GM20000 (cell line): ENCODE results near the gene OR2AJ1.

Experiments
- DNase-seq: peaks from one replicate; pipeline ENCODE4 v3.0.0; 2012; ENCODE audit warnings: low spot score
- CTCF ChIP-seq: IDR thresholded peaks from 2 replicates; pipeline ENCODE4 v1.5.1; 2012; ENCODE audit warnings: mild to moderate bottlenecking, control low read depth; ENCODE audit errors: extremely low read depth, missing control alignments

OR2AJ1 gene

GRCh38 chr1:247905910-247906503 is 18.7 kb upstream of the OR2AJ1 start:
- TF ChIP-seq CTCF, result no peak
- no peak for DNase-seq

- DNase-seq, result no peak
- TF ChIP-seq CTCF, result no peak
Observed at GRCh38 chr1:247906504-247907047, 18.1 kb upstream of the OR2AJ1 start.

DNA sequence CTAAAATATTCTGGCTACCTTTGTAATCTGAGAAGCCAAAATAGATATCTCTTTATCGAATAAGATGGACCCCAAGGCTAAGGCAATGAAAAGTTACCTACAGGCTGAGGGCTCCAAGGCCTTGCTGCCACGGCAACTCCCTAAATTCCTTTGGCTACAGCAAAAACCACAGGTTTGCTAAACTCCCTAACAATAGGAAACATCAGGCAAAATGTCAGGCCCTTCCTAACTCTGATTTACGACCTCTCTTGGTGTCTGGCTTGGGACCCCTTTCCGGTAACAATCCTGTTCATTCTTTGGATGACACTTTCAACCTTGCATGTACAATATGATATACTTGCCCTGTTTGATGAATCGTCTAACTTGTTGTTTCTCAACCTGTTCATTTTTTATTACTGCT is 15.9 kb upstream of the OR2AJ1 start:
- no peak for TF ChIP-seq CTCF
- DNase-seq, result no peak

- TF ChIP-seq CTCF, result no peak
- DNase-seq, result no peak
Observed at GRCh38 chr1:247913786-247914185, 10.9 kb upstream of the OR2AJ1 start.

DNA sequence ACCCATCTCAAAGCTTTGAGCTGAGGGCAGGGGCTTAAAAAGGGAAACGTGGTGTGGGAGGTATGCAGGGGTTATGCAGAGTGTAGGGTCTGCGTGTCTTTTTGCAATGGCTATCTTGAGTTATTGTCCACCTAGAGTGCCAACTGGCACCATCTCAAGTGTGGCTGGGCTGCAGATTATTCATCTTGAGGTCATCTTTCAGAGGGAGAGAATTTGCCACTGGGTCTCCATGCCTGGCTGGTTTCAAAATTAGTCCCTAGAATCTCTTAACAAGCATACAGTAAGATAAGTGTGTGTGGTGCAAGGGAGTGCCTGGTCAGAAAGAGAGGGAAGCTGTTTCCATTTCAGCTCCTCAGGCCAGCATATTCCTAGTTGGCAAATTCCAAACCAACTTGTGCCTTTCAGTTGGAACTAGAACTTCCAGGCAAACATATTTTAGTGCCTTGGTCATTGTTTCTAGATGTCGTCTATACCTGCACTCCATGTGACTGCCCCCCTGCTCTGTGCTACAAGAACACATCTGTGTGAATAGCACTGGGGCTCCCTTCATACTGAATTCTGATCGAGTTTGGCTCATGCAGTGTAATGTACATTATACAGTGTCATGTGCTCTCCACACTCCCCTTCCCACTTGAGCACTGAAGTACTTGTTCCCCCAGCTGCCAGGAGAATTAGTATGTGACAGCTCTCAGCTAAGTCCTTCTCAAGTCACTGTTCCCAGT is 9.6 kb upstream of the OR2AJ1 start:
- DNase-seq, result no peak
- TF ChIP-seq CTCF, result no peak

DNA sequence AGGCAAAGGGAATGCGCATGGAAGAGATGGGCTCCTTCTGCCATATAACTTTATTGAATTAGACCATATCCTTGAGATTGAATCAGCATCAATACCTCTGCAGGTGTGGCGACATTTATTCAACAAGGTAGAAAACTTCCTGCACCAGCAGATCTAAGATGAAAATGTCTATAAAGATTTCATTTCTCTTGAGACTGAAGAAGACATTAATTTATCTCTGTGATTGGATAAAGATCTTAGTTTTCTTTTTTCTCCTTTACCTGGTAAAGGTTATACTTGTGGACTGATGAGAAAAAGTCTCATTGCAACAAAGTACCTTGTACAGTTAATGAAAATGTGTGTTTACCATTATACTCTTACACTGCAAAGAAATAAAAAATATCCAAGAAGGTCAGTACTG is 4.7 kb upstream of the OR2AJ1 start, which contains the start of gene OR2T8:
OR2T8 (plus strand) TSS at position 301 of the 400 bp plus-strand sequence. CDS start 766 bp downstream, outside the sequence.
- no peak for TF ChIP-seq CTCF
- DNase-seq, result no peak

DNA sequence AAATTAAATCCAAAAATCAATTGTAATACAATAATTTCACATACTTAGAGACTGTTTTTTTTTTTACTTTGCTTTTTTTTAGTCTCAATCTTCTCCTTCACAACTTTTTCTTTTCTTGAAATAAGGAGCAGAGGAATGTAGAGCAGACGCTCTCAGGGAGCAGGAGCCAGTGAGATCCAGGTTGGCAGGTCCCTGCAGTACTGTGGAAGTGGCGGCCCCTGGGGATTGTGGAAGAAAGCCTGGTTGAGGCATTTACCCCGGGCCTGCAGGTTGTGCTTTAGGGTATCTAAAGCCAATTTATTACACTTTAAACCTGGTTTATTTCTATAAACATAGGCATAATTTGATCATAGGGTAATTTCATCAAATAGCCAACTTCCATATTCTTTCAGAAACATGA is 748 bp upstream of the OR2AJ1 start:
- DNase-seq, result no peak
- TF ChIP-seq CTCF, result no peak
